ENCODE data around the gene ADARB1.

DNA sequence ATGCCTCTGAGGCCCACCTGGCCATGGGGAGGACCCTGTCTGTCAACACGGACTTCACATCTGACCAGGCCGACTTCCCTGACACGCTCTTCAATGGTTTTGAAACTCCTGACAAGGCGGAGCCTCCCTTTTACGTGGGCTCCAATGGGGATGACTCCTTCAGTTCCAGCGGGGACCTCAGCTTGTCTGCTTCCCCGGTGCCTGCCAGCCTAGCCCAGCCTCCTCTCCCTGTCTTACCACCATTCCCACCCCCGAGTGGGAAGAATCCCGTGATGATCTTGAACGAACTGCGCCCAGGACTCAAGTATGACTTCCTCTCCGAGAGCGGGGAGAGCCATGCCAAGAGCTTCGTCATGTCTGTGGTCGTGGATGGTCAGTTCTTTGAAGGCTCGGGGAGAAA is 101.8 kb downstream of the ADARB1 start:
- TF ChIP-seq, protein P1, sequence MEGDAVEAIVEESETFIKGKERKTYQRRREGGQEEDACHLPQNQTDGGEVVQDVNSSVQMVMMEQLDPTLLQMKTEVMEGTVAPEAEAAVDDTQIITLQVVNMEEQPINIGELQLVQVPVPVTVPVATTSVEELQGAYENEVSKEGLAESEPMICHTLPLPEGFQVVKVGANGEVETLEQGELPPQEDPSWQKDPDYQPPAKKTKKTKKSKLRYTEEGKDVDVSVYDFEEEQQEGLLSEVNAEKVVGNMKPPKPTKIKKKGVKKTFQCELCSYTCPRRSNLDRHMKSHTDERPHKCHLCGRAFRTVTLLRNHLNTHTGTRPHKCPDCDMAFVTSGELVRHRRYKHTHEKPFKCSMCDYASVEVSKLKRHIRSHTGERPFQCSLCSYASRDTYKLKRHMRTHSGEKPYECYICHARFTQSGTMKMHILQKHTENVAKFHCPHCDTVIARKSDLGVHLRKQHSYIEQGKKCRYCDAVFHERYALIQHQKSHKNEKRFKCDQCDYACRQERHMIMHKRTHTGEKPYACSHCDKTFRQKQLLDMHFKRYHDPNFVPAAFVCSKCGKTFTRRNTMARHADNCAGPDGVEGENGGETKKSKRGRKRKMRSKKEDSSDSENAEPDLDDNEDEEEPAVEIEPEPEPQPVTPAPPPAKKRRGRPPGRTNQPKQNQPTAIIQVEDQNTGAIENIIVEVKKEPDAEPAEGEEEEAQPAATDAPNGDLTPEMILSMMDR (optimal IDR thresholded peaks at IDR 0.05 in 1 of 3, IDR thresholded peaks at IDR 0.05 in 1 of 3, conservative IDR thresholded peaks at IDR 0.05 in 1 of 3; ENCODE audit: extremely low read depth in 1 of 3, insufficient read depth in 2 of 3, low read length in 3 of 3): no peak
- no peak for TF ChIP-seq EZH2 (IDR thresholded peaks at IDR 0.05; ENCODE audit: low read length)
